Common myeloid progenitor, CD34-positive (primary cell): Measurements from ENCODE around the gene KRT2.

Experiments
- CTCF ChIA-PET: fragments of 350-600 bp; sonication (Branson Sonifier 250); formaldehyde crosslinking; loops from one replicate; lab custom pipeline; 2021; ENCODE audit warnings: antibody characterized with exemption; lab: Charles Lee
- POLR2A ChIA-PET: fragments of 350-600 bp; sonication (Branson Sonifier 250); formaldehyde crosslinking; loops from one replicate; lab custom pipeline; 2021; ENCODE audit warnings: antibody characterized with exemption; lab: Charles Lee
- DNase-seq, 3 donors: peaks; one replicate each; pipeline versions ENCODE4 v3.0.0 to v3.0.0-alpha.2; 2013
- H3K27ac ChIP-seq, 2 experiments: 1 replicate in 1 of 2; 2 replicates in 1 of 2; pipeline ENCODE4 v1.7.0; 2013; ENCODE audit warnings: inconsistent platforms in 2 of 2, low read length in 2 of 2, mild to moderate bottlenecking in 2 of 2, low read depth in 1 of 2, moderate library complexity in 1 of 2; ENCODE audit not compliant: severe bottlenecking in 2 of 2, insufficient read depth in 1 of 2, poor library complexity in 1 of 2
- H3K27me3 ChIP-seq, 5 experiments: replicated peaks in 2 of 5; 1 replicate in 3 of 5; 2 replicates in 2 of 5; pipeline versions ENCODE4 v1.6.1 to v1.7.0; 2013; ENCODE audit warnings: low read length in 4 of 5, mild to moderate bottlenecking in 2 of 5, moderate library complexity in 2 of 5, inconsistent platforms in 1 of 5; ENCODE audit not compliant: insufficient read depth in 5 of 5, control insufficient read depth in 4 of 5
- H3K36me3 ChIP-seq, 4 experiments: 1 replicate in 2 of 4; 2 replicates in 2 of 4; pipeline versions ENCODE4 v1.6.1 to v1.7.0; 2013; ENCODE audit warnings: low read length in 3 of 4, control low read depth in 1 of 4, mild to moderate bottlenecking in 1 of 4; ENCODE audit not compliant: control insufficient read depth in 4 of 4, insufficient read depth in 4 of 4
- H3K4me1 ChIP-seq, 4 experiments: 1 replicate in 3 of 4; 2 replicates in 1 of 4; pipeline versions ENCODE4 v1.6.1 to v1.7.1; 2013; ENCODE audit warnings: low read length in 3 of 4, mild to moderate bottlenecking in 3 of 4, control low read depth in 1 of 4, inconsistent platforms in 1 of 4, moderate library complexity in 1 of 4; ENCODE audit not compliant: control insufficient read depth in 4 of 4, insufficient read depth in 4 of 4; ENCODE audit errors: control extremely low read depth in 1 of 4
- H3K4me3 ChIP-seq, 7 experiments: 1 replicate in 4 of 7; 2 replicates in 3 of 7; pipeline versions ENCODE4 v1.5.1 to v1.7.0; 2013; ENCODE audit warnings: mild to moderate bottlenecking in 7 of 7, low read length in 6 of 7, moderate library complexity in 6 of 7, inconsistent platforms in 2 of 7, low read depth in 2 of 7, control low read depth in 1 of 7; ENCODE audit not compliant: insufficient read depth in 4 of 7, control insufficient read depth in 1 of 7; ENCODE audit errors: extremely low read depth in 1 of 7
- H3K9me3 ChIP-seq, 5 experiments: 1 replicate in 4 of 5; 2 replicates in 1 of 5; pipeline versions ENCODE4 v1.6.1 to v1.7.1; 2013; ENCODE audit warnings: low read length in 4 of 5, mild to moderate bottlenecking in 2 of 5, inconsistent platforms in 1 of 5, low read depth in 1 of 5, moderate library complexity in 1 of 5; ENCODE audit not compliant: control insufficient read depth in 4 of 5, insufficient read depth in 2 of 5; ENCODE audit errors: control extremely low read depth in 1 of 5
- WGBS: methylation state at CpG from one replicate; pipeline ENCODE4 v1.1.5; 2013; ENCODE audit not compliant: insufficient coverage; 5-methylcytosine and 5-hydroxymethylcytosine counted together

KRT2 gene

DNA sequence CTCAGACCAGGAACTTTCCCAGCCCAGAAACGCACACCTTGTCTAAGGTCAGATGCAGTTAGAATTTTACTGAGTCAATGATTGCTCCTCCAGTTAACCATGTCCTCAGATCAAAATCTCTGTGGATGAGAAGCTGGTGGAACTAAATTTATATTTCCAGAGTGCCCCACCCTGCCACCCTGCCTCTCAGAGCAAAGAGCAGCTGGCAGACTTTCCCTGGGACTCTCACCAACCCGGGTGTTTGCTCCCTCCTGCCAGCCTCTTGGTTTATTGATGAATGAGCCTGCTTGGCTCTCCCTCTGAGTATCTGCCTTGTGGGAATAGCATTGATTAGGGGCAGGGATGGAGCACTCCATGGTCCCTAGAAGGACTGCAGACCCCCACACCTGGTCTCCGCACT lies 34.1 kb upstream of the KRT2 start:
- Histone ChIP-seq H3K27ac (no peak overlapping the region), H3K27me3 (peaks cover 0 to 22% (median 0%) of the 10 kb centered on the region in 5 experiments), H3K4me1 (peaks cover 0 to 23% (median 10%) of the 10 kb centered on the region in 4 experiments), H3K4me3 (no peak overlapping the region), H3K9me3 (no peaks in the 10 kb centered on the region), H3K36me3 (no peaks in the 10 kb centered on the region)
- DNase-seq = no peak
- 100% methylated on average over 2 of the region's 3 CpGs for WGBS
- CTCF ChIA-PET = no interaction called here
- POLR2A ChIA-PET = no interaction called here

DNA sequence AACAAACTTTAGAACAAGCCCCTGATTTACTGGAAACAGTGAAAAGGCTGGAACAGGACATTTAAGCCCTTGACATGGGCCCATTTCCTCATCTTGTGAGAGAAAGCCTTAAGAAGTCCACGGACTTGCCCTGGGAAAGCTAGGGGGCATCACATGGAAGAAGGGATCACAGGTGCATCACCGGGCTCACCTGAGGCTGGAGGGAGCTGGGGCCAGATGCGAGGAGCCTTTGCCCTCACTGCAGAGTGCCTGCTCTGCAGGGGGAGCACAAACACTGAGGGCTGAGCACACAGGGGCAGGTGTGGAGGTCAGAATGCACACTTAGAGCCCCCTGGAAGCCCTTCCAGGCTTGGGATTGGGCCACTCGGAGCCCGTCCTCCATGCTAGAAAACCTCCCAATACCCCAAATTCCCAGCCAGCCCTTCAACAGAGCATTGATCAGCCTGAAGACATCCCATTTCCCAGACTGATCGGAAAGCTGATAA lies 33.4 kb upstream of the KRT2 start:
- H3K4me3 ChIP-seq = no peak overlapping the region
- H3K9me3 ChIP-seq = no peaks in the 10 kb centered on the region
- peaks cover 0 to 19% (median 0%) of the 10 kb centered on the region in 5 experiments for H3K27me3 ChIP-seq
- POLR2A ChIA-PET = no interaction called here
- H3K4me1 ChIP-seq = peaks cover 0 to 19% (median 7%) of the 10 kb centered on the region in 4 experiments
- H3K36me3 ChIP-seq = no peaks in the 10 kb centered on the region
- no peak for DNase-seq
- WGBS = 85% methylated on average over 6 of the region's 6 CpGs
- CTCF ChIA-PET = interaction anchor here (0.9 kb wide), 1 partner anchor 13 kb away, joined by 3 read pairs; no protein-coding TSS in a partner anchor
- no peak overlapping the region for H3K27ac ChIP-seq

DNA sequence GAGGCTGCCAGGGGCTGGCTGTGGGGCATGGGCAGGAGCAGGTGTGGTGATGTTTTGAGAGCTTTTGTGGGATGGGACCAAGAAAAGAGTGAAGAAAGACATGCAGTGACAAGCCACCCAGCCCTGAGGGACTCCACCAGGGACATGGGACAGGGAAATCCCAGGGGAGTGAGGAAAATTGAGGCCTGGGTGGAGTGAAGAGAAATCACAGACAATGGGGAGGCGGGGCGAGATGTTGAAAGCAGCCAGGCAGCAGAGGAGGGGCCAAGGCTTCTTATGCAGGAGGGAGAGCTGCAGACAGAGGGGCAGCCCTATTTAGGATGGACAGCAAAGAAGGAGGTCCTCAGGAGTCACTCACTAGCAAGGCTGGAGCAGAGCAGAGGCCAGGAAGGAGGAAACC lies 32.4 kb upstream of the KRT2 start:
- Histone ChIP-seq H3K4me3 (no peak overlapping the region), H3K36me3 (no peaks in the 10 kb centered on the region), H3K27ac (no peak overlapping the region), H3K9me3 (no peaks in the 10 kb centered on the region), H3K27me3 (peaks cover 0 to 13% (median 0%) of the 10 kb centered on the region in 5 experiments), H3K4me1 (peaks cover 0 to 12% (median 7%) of the 10 kb centered on the region in 4 experiments)
- DNase-seq = no peak
- POLR2A ChIA-PET = no interaction called here
- CTCF ChIA-PET = no interaction called here
- 96% methylated on average over 2 of the region's 2 CpGs for WGBS

DNA sequence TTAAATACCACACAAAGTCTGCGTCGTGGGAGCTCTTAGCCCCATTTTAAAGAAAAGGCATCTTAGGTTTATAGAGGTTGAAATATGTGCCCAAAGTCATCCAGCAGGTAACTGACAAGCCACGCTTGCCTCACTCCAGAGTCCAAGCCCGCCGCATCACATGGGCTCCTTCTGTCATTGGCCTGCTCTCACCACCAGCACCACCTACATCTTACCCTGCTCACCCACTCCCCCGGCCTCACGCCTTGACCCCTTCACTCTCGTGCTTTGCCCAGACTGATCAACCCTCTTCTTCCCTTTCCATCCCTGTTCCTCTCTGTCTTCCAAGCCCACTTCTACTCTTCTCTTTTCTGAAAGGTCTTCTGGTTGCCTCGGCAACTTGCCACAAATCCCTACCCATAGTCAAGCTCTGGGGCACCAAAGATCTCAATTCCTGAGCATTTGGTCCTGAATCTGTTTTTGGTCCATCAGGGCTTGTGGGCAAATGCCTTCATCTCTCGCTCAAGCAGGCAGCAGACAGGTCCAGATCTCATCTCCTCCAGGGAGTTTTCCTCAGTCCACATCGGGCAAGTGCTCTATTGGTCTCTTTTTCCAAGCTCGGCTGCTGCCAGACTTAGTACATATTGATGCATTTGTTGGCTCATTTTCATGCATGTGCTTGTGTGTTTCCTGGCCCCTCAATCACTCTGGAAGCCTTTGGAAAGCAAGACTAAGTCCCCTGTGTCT lies 31.7 kb upstream of the KRT2 start:
- Histone ChIP-seq H3K27ac (no peak overlapping the region), H3K9me3 (no peaks in the 10 kb centered on the region), H3K27me3 (peaks cover 0 to 13% (median 0%) of the 10 kb centered on the region in 5 experiments), H3K4me1 (peaks cover 0 to 12% (median 7%) of the 10 kb centered on the region in 4 experiments), H3K4me3 (no peak overlapping the region), H3K36me3 (no peaks in the 10 kb centered on the region)
- WGBS = 99% methylated on average over 9 of the region's 12 CpGs
- ChIA-PET CTCF (no interaction called here), POLR2A (interaction anchor here (0.6 kb wide), 1 partner anchor 625 kb away, joined by 7 read pairs; no protein-coding TSS in a partner anchor)
- no peak for DNase-seq

DNA sequence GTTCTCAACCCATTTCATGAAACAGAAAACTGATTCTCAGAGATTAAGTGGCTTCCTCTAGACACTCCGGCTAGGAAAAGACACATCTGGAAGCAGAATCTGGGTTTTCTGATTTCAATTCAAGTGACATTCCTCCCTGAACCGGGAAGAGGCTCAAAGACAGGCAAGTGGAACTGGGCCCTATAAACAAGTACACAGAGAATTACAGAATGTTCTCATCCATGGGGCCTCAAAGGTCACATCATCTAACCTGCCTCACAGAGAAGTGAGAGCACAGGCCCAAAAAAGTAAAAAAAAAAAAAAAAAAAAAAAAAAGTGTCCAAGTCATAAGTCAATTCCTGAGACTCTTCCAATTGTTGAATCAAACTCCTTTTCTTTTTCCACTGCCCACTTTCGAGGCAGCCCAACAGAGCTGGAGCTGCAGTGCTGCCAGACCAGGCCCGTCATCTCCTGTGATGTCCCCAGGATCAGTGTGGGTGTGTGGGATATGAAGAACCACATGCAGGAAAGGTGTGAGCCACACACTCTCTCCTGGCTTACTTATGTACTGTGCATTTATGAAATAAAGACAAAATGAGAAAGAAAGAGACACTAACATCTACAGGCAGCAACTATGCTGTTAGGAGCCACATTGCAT lies 31.0 kb upstream of the KRT2 start:
- Histone ChIP-seq H3K4me1 (peaks cover 0 to 12% (median 7%) of the 10 kb centered on the region in 4 experiments), H3K27me3 (peaks cover 0 to 9% (median 0%) of the 10 kb centered on the region in 5 experiments), H3K9me3 (no peaks in the 10 kb centered on the region), H3K4me3 (no peak overlapping the region), H3K27ac (no peak overlapping the region), H3K36me3 (no peaks in the 10 kb centered on the region)
- ChIA-PET CTCF (interaction anchor here (1.0 kb wide), 1 partner anchor 15 kb away, joined by 3 read pairs; no protein-coding TSS in a partner anchor), POLR2A (interaction anchor here (0.6 kb wide), 1 partner anchor 625 kb away, joined by 7 read pairs; no protein-coding TSS in a partner anchor)
- DNase-seq = no peak
- 100% methylated on average over 1 of the region's 4 CpGs for WGBS

DNA sequence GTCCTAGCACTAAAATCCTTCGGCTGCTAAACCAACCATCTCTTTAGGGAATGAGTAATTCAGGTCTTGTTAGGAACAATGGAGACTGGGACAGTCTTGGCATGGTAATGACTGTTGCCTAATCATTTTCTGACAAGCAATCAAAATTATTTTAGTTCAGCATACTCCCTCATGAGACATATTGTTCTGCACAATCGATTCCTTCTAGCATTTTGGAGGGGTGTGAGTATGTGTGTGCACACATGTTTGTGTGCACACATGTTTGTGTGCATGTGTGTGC lies 30.3 kb upstream of the KRT2 start:
- WGBS = no CpG with 5 or more reads among the region's 2 CpGs
- POLR2A ChIA-PET = no interaction called here
- CTCF ChIA-PET = interaction anchor here (1.0 kb wide), 1 partner anchor 15 kb away, joined by 3 read pairs; no protein-coding TSS in a partner anchor
- DNase-seq = no peak
- Histone ChIP-seq H3K9me3 (no peaks in the 10 kb centered on the region), H3K27ac (no peak overlapping the region), H3K4me3 (no peak overlapping the region), H3K4me1 (peaks cover 0 to 12% (median 7%) of the 10 kb centered on the region in 4 experiments), H3K36me3 (no peaks in the 10 kb centered on the region), H3K27me3 (peaks cover 0 to 9% (median 0%) of the 10 kb centered on the region in 5 experiments)
